Spleen (tissue), 7 donors: ENCODE measurements around the gene ACOT12.

Experiments used
- POLR2A ChIP-seq, 3 donors: fragments of 450-650 bp; IDR thresholded peaks; one replicate each; pipeline ENCODE4 v1.5.1; 2017; ENCODE audit warnings: antibody characterized with exemption in 3 of 3, mild to moderate bottlenecking in 1 of 3
- POLR2AphosphoS5 ChIP-seq, 3 donors: sonication (generic); formaldehyde crosslinking; IDR thresholded peaks; one replicate each; pipeline ENCODE4 v1.5.1; 2017; ENCODE audit warnings: antibody characterized with exemption in 3 of 3
- TF ChIP-seq, protein P1 (sequence below), 11 experiments: fragments of 200-600 bp in 7 of 11; fragments of 450-650 bp in 4 of 11; sonication (generic) in 4 of 11; IDR thresholded peaks in 8 of 11; conservative IDR thresholded peaks in 3 of 11; 1 replicate in 7 of 11; 2 replicates in 4 of 11; pipeline versions ENCODE4 v1.4.0 to v1.8.0; 2016 to 2021; ENCODE audit warnings: antibody characterized with exemption in 11 of 11, inconsistent platforms in 4 of 11, mild to moderate bottlenecking in 1 of 11
- donor health status: DM: no; HTN: no; CAD: no; lungs with moderate emphysema.
- donor health status: DM: no; HTN: no; CAD: no.
- donor health status: DM: no; HTN: no; CAD: no.

DNA sequence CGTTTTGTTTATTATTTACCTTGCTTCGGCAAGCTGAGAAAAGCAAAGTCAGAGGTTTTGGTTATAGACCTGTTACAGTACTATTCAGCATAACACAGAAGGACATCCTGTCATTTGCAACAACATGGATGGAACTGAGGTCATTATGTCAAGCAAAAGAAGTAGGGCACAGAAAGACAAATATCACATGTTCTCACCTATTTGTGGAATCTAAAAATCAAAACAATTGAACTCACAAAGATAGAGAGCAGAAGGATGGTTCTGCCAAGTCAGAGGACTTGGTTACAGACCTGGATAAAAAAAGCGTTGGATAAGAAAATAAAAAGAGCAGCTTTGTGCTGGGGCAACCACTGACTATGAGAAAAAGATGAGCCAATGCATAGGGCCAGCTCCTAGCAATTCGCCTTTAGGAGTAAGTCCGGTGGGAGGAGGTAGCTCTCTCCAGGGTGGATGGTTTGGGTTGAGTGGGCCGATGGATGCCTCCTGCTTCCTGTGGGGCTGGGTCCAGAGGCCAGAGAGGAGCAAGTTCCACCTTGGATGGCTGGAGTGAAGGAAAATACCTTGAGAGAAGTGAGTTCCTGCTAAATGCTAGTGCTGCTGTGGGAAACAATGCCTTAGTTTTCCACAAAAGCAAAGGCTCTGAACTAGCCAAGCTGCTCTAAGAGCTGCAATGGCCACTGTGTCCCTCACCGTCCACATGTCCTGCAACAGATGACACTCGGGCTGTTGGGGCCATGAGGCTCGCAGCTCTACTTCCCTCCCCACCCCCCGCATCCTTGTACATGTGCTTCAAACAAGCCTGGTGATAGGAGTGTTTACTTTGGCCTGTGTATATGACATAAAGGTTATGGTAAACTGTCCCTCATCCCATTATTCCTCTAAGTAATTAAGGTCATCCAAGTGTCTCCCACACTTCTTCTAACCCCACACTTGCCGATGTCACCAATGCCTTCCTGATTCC lies 38.4 kb downstream of the ACOT12 start:
- TF ChIP-seq, protein P1, sequence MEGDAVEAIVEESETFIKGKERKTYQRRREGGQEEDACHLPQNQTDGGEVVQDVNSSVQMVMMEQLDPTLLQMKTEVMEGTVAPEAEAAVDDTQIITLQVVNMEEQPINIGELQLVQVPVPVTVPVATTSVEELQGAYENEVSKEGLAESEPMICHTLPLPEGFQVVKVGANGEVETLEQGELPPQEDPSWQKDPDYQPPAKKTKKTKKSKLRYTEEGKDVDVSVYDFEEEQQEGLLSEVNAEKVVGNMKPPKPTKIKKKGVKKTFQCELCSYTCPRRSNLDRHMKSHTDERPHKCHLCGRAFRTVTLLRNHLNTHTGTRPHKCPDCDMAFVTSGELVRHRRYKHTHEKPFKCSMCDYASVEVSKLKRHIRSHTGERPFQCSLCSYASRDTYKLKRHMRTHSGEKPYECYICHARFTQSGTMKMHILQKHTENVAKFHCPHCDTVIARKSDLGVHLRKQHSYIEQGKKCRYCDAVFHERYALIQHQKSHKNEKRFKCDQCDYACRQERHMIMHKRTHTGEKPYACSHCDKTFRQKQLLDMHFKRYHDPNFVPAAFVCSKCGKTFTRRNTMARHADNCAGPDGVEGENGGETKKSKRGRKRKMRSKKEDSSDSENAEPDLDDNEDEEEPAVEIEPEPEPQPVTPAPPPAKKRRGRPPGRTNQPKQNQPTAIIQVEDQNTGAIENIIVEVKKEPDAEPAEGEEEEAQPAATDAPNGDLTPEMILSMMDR (IDR thresholded peaks at IDR 0.05 in 8 of 11, conservative IDR thresholded peaks at IDR 0.05 in 3 of 11), result no peak
- TF ChIP-seq POLR2A (IDR thresholded peaks at IDR 0.05), result no peak
- TF ChIP-seq POLR2AphosphoS5 (IDR thresholded peaks at IDR 0.05), result no peak
